ENCODE results near the gene FXYD3. TPM values are rescaled to one million over a fixed set of nuclear protein-coding genes. Genes with fewer than 3 reads are reported as not detected.

Gene FXYD3
- total RNA-seq, 6 experiments from 2014 or later, result 1.0 TPM; not detected in 5

DNA sequence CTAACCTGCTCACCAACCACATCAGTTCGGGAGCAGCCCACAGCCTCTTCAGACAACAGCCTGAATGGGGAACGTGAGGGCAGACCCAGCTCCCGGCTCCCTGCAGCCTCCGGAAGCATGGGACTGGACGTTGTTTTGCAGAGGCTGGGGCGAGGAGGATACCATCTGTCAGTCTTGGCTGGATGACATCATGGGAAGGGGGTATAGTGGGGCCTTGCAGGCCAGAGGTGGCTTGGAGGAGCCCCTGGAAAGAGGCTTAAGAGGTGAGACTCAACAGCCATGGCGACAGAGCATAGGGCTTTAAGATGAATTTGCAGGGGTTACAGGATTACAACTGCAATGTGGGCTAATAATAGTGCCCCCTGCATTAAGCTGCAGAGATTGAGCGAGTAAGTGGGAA is 1.5 kb downstream of the FXYD3 start:
- no peak for TF ChIP-seq POLR2A (IDR thresholded peaks at IDR 0.05)
- TF ChIP-seq CTCF (IDR thresholded peaks at IDR 0.05), result no peak
- H3K27ac ChIP-seq, result no peak overlapping the region
- ATAC-seq (no peak), DNase-seq (no peak)
- H3K9me3 ChIP-seq, result no peaks in the 10 kb centered on the region
- H3K36me3 ChIP-seq, result no peaks in the 10 kb centered on the region
- intact Hi-C loops (cut with DNase I), result no loop called here
- H3K4me1 ChIP-seq, result peaks cover 0 to 7% (median 0%) of the 10 kb centered on the region in 4 donors
- H3K27me3 ChIP-seq, result no peaks in the 10 kb centered on the region
- WGBS (ENCODE audit: insufficient coverage, low coverage, low lambda C conversion rate, missing lambda C conversion rate), result 32% methylated on average over 2 of the region's 8 CpGs
- no peak overlapping the region for H3K4me3 ChIP-seq

DNA sequence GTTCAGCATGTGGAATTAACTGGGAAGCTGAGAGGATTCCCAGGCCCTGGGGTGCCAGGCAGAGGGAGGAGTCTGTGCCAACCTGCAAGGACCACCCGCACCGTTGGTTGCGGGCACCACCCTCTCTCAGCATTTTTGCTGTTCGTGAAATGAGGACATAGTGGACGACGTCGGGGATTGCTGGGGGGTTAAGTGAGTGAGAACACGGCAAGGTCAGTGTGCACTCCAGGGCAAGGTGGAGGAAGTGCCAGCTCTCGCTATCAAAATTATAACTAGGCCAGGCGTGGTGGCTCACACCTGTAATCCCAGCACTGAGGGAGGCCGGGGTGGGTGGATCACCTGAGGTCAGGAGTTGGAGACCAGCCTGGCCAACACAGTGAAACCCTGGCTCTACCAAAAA is 2.2 kb downstream of the FXYD3 start:
- peaks cover 0 to 7% (median 0%) of the 10 kb centered on the region in 4 donors for H3K4me1 ChIP-seq
- H3K9me3 ChIP-seq, result no peaks in the 10 kb centered on the region
- no peak for TF ChIP-seq CTCF (IDR thresholded peaks at IDR 0.05)
- no peak for TF ChIP-seq POLR2A (IDR thresholded peaks at IDR 0.05)
- intact Hi-C loops (cut with DNase I), result no loop called here
- H3K4me3 ChIP-seq, result no peak overlapping the region
- 0% methylated on average over 1 of the region's 11 CpGs for WGBS (ENCODE audit: insufficient coverage, low coverage, low lambda C conversion rate, missing lambda C conversion rate)
- no peaks in the 10 kb centered on the region for H3K27me3 ChIP-seq
- H3K27ac ChIP-seq, result no peak overlapping the region
- ATAC-seq (no peak), DNase-seq (no peak)
- H3K36me3 ChIP-seq, result no peaks in the 10 kb centered on the region

GRCh38 chr19:35118268-35119020 is 2.8 kb downstream of the FXYD3 start:
- TF ChIP-seq CTCF (IDR thresholded peaks at IDR 0.05) (no peak), POLR2A (IDR thresholded peaks at IDR 0.05) (no peak)
- peak overlapping the region in 1 of 3 donors; percentile 31 for H3K27ac ChIP-seq
- no peaks in the 10 kb centered on the region for H3K36me3 ChIP-seq
- WGBS (ENCODE audit: insufficient coverage, low coverage, low lambda C conversion rate, missing lambda C conversion rate), result 47% methylated on average over 2 of the region's 13 CpGs
- peaks cover 0 to 7% (median 0%) of the 10 kb centered on the region in 4 donors for H3K4me1 ChIP-seq
- no peaks in the 10 kb centered on the region for H3K27me3 ChIP-seq
- ATAC-seq, result peak in 1 of 4 donors; percentile 19
- no peaks in the 10 kb centered on the region for H3K9me3 ChIP-seq
- intact Hi-C loops (cut with DNase I), result no loop called here
- DNase-seq, result no peak
- no peak overlapping the region for H3K4me3 ChIP-seq

DNA sequence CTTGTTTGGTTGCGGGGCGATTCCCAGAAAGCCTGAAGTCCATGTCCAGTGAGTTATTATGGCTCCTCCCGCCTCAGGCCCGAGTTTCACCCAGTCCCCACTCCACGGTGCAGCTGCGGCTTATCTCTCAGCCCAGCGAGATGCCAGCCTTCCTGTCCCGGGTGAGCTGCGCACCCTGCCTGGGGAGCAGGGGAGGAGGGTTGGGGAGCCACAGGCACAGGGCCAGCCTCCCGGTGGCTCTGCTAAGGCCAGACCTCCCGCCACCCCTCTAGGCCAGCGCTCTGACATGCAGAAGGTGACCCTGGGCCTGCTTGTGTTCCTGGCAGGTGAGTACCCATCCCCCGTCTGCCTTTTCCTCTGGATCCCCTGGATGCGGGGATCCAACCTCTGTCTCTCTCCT is 3.5 kb downstream of the FXYD3 start:
- H3K27ac ChIP-seq, result peak overlapping the region in 1 of 3 donors; percentile 31
- peaks cover 0 to 7% (median 0%) of the 10 kb centered on the region in 4 donors for H3K4me1 ChIP-seq
- no peak for TF ChIP-seq POLR2A (IDR thresholded peaks at IDR 0.05)
- no peak for TF ChIP-seq CTCF (IDR thresholded peaks at IDR 0.05)
- H3K4me3 ChIP-seq, result no peak overlapping the region
- ATAC-seq (peak in 2 of 4 donors; percentile 2), DNase-seq (peak in 1 of 3 donors; percentile 29)
- WGBS (ENCODE audit: insufficient coverage, low coverage, low lambda C conversion rate, missing lambda C conversion rate), result 20% methylated on average over 1 of the region's 14 CpGs
- H3K9me3 ChIP-seq, result no peaks in the 10 kb centered on the region
- no peaks in the 10 kb centered on the region for H3K36me3 ChIP-seq
- no peaks in the 10 kb centered on the region for H3K27me3 ChIP-seq
- intact Hi-C loops (cut with DNase I), result no loop called here

All from right lobe of liver (tissue), 6 donors.